ENCODE data around the gene ARHGAP6.
"Not testable (repeated sequence)": the region's sequence is repeated elsewhere in the genome, so short reads cannot be mapped to it uniquely, and the experiment has no call there.

The ARHGAP6 gene

DNA sequence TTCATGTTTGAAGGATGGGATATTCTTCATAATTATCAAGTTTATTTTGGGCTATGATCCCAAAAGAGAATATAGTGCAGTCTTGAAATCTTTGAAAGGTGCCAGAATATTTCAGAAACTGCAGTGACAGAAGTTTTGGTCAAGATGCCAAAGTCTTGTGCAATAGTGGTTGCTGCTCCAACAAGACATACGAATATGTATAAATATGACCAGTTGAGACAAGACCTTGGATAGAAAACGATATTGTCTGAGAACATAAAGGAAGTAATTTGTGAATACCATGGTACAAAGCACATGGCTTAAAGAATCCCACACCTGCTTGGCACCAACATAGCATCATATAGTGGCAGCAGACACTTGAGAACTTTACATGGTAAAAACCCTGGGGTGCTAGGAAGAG lies 421.1 kb downstream of the ARHGAP6 start:
- DNase-seq (ENCODE audit: low spot score), result no peak

GRCh38 chrX:11242704-11243103 lies 423.0 kb downstream of the ARHGAP6 start:
- no peak for DNase-seq (ENCODE audit: low spot score)

GRCh38 chrX:11241720-11242119 lies 424.0 kb downstream of the ARHGAP6 start:
- DNase-seq (ENCODE audit: low spot score), result no peak

DNA sequence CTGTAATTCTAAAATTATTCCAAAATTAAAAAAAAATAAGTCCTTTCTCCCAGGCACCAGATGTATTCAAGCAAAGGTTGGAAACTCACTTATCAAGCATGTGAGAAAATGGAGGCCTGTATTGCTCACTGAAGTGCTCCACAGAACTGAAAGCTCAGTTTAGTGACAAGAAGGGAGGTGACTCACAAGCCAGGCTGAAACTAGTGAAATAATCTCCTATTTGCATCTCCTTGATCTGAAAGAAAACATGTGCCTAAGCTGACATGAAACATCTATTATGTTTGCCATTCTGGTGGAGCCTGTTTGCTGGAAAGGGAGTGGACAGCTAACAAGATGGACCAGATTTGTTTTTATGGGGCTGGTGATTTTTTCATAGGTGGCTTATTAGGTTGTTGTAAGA lies 426.5 kb downstream of the ARHGAP6 start:
- no peak for DNase-seq (ENCODE audit: low spot score)

DNA sequence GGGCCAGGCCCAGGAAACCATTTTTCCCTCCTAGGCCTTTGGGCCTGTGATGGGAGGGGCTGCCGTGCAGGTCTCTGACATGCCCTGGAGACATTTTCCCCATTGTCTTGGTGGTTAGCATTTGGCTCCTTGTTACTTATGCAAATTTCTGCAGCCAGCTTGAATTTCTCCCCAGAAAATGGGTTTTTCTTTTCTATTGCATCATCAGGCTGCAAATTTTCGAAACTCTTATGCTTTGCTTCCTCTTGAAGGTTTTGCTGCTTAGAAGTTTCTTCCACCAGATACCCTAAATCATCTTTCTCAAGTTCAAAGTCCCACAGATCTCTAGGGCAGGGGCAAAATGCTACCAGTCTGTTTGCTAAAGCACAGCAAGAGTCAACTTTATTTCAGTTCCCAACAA lies 430.3 kb downstream of the ARHGAP6 start:
- DNase-seq (ENCODE audit: low spot score), result not testable (repeated sequence)

GRCh38 chrX:11215191-11215921 lies 450.4 kb downstream of the ARHGAP6 start:
- DNase-seq (ENCODE audit: low spot score), result no peak

DNA sequence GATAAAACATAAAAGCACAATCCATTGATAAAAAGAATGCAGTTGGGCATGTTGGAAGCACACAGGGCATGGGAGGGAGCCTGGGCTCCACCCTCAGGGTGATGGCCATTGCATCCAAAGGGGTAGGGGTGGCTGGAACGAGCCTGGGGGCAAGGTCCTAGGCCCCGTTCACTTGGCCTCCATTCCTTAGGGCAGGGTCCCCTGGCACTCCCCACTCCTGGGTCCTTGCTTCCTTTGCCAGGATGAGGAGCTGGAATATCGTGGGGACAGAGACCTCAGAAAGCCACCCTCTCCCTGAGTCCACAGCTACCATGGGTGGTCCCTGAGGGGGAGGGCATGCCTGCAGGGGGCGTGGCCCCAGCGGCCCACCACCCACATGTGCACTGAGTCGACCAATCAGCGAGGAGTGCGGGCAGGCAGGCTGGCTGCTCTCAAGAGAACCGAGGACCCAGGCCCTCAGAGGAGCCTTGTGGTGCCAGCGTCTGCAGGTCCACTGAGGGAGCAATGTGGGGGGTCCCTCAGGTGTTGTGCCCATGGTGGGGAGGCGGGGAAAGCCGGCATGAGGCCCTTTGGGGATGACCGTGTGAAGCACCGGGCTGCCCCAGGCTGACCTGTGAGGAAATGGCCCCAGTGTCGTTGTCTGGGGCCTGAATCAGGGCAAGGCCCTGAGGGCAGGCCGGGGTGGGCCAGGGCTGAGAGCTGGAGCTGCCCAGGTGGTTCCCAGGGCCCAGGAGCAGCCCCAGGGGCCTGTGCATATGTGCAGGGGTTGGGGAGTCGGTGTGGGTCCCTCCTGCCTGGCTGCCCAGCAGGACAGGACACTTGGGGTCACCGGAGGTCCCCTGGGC lies 451.2 kb downstream of the ARHGAP6 start:
- DNase-seq (ENCODE audit: low spot score), result no peak

DNA sequence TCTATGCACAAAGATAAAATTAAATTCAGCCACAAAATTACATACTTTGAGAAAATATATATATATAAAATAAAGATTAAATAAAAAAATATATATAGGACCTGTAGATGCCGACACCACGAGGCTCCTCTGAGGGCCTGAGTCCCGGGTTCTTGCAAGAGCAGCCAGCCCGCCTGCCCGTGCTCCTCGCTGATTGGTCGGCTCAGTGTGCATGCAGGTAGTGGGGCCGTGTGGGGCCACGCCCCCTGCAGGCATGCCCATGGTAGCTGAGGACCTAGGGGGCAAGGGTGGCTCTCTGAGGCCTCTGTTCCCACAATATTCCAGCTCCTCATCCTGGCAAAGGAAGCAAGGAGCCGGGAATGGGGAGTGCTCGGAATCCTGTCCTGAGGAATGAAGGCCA lies 453.0 kb downstream of the ARHGAP6 start:
- DNase-seq (ENCODE audit: low spot score), result no peak

- DNase-seq (ENCODE audit: low spot score), result no peak
Measured at GRCh38 chrX:11210415-11210801, 455.3 kb downstream of the ARHGAP6 start.

GRCh38 chrX:11209798-11210414 lies 455.8 kb downstream of the ARHGAP6 start:
- DNase-seq (ENCODE audit: low spot score), result no peak

DNA sequence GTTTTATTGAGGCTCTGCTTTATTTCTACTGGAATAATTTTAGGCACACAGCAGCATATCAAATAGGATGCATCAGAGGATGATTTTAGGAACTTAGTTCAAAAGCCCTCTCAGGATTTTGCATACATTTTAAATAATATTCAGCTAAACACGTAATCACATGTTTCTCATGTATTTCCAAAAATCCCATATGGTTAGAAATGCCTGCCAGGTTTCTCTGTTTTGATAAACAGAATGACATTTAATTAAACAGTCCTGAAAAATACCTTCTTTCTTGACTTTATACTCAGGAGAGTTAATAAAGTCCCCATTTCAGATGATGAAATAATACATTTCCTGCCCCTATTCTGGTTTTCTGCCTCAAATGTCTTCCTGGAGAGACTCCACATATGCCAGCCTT lies 459.0 kb downstream of the ARHGAP6 start:
- DNase-seq (ENCODE audit: low spot score), result no peak

GRCh38 chrX:11205796-11206195 lies 459.9 kb downstream of the ARHGAP6 start:
- no peak for DNase-seq (ENCODE audit: low spot score)

DNA sequence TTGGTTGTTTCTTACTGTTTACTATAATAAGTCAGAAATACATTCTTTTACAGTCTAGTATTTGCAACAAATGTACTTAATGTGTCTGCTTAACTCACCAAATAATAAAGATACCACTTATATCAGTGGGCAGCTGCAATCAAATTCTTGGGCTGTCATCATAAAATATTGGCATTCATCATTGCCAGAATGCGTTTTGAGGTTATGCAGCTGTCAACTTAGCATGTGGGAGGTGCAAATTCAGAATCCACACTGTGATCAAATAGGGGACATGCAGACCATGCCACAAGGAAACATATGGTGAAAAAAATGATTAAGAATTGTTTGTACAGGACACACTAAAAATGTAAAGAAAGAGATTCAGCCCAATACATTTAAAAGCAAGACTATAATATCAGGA lies 468.0 kb downstream of the ARHGAP6 start:
- DNase-seq (ENCODE audit: low spot score), result no peak

- DNase-seq (ENCODE audit: low spot score), result no peak
Measured at GRCh38 chrX:11196476-11196875, 469.2 kb downstream of the ARHGAP6 start.

- DNase-seq (ENCODE audit: low spot score), result no peak
Measured at GRCh38 chrX:11193035-11193469, 472.7 kb downstream of the ARHGAP6 start.

GRCh38 chrX:11190745-11191510 lies 474.8 kb downstream of the ARHGAP6 start:
- DNase-seq (ENCODE audit: low spot score), result no peak

DNA sequence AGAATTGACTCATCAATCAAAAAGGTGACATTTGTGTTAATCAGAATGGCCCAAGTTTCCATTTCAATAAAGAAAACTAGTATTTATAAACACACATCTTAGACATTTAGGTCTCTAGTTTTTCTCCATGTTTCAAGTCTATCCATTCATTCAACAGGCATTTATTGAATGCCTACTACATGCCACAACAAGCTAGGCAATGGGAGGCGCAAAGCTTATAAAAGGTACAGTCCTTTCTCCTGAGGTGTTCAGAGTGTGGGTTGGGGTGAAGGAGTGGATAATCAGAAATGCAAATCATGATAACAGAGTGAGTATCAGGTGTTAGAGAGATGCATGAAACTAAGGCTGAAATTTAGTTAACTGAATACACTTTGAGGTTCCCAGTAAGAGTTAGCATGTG lies 476.6 kb downstream of the ARHGAP6 start:
- no peak for DNase-seq (ENCODE audit: low spot score)

GRCh38 chrX:11188664-11189063 lies 477.1 kb downstream of the ARHGAP6 start:
- peak; percentile 3 for DNase-seq (ENCODE audit: low spot score)

DNA sequence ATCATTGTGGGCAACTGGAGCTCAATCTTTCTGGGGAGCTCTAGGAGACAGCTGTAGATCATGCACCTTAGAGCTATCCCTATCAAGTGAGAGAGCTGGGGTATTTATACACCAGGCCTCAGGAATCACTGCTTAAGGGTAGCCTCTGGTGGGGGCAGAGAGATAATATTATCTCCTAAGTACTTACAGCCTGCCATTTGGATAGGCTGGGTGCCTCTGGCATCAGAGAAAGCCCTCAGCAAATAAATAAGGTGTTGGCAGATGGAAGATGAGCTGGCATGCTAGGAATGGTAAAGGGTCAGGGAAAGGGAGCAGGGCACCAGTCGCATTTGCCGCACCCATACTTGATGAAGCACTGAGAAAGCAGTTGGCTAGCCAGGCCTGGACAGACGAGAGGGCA lies 478.7 kb downstream of the ARHGAP6 start:
- DNase-seq (ENCODE audit: low spot score), result no peak

DNA sequence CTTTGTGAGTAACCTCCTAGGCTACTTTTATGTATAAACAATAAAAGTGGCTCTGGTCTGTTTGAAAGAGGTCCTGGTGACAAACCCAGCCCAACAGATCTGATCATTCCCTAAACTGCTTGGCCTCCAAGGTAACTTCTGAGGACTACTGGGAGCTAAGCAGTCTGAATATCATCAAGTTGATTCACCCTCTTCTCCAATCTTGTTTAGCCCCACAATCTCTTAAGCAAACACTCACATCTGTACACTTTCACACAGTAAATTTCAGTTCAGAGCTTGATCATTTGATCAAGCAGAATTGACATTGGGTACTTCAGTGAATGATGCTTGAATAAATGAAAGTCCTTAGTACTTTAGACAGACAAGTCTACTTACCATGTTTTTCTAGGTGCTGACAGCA lies 479.9 kb downstream of the ARHGAP6 start:
- no peak for DNase-seq (ENCODE audit: low spot score)

DNA sequence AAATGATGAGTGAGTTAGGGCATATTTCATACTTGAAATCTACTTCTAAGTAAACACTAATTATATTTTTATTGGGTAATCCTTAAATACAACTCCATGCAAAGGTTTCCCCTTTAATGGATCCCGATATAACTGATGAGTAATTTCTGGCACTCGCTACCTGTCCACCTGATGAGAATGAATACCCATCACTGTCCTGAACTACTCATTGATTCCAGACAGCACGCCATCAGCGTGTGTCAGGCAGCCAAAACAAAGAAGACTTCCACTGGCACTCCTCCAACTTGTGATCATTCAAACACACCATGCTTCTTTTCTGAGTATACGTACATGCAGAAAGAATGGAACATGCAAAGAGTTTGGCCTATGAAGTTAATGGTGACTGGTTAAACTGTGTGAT lies 485.1 kb downstream of the ARHGAP6 start:
- DNase-seq (ENCODE audit: low spot score), result no peak

DNA sequence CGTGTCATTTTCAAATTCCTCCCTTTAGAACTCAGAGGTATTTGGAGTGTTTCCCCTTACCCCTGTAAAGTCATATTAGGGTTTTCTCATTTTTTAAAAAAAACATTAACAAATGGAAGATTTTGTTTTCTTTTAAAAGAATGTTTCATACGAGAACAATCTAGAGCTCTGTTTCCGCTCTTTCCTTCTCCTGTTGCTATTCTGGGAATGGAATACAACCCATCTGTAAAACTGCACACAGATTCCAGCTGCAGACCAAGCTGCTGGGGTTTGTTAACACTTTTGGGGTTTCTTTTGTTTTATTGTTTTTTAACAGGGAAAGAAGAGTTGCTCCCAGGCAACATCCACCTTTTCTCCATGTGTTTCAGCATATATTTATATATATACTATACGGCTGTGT lies 493.3 kb downstream of the ARHGAP6 start:
- no peak for DNase-seq (ENCODE audit: low spot score)

All from activated CD4-positive, alpha-beta T cell treated with anti-CD3 and anti-CD28 coated beads, Interleukin-2, Interleukin-4, amounts not matched to agents 100 ng/mL and 50 ng/mL, durations not matched to agents 16 hours and 8 hours (primary cell).